ENCODE results near the gene FTHL17. TPM values are rescaled to one million over a fixed set of nuclear protein-coding genes. Genes with fewer than 3 reads are reported as not detected.
A peak's percentile ranks its signal among the peaks of the same experiment; 100 is the strongest.

The FTHL17 gene
- total RNA-seq, 2 donors from 2014 or later, result not detected

- Histone ChIP-seq H3K4me1 (ENCODE audit: control insufficient read depth in 1 of 2, low read depth in 2 of 2) (no peaks in the 10 kb centered on the region), H3K9me3 (no peaks in the 10 kb centered on the region), H3K27ac (no peak overlapping the region), H3K36me3 (no peaks in the 10 kb centered on the region), H3K27me3 (replicated peaks; ENCODE audit: insufficient read depth) (no peaks in the 10 kb centered on the region), H3K4me3 (no peak overlapping the region)
- ATAC-seq (ENCODE audit: insufficient number of reproducible peaks, low FRiP score, low read depth) (no peak), DNase-seq (ENCODE audit: low spot score) (no peak)
- no peak for TF ChIP-seq CTCF (IDR thresholded peaks at IDR 0.05)
Observed at GRCh38 chrX:31057291-31057690, 14.6 kb downstream of the FTHL17 start.

- H3K9me3 ChIP-seq, result no peaks in the 10 kb centered on the region
- DNase-seq (ENCODE audit: low spot score), result no peak
- no peak overlapping the region for H3K4me3 ChIP-seq
- TF ChIP-seq CTCF (IDR thresholded peaks at IDR 0.05), result no peak
- no peak overlapping the region for H3K27ac ChIP-seq
- no peak for ATAC-seq (ENCODE audit: insufficient number of reproducible peaks, low FRiP score, low read depth)
- H3K36me3 ChIP-seq, result no peaks in the 10 kb centered on the region
- H3K27me3 ChIP-seq (replicated peaks; ENCODE audit: insufficient read depth), result no peaks in the 10 kb centered on the region
- no peaks in the 10 kb centered on the region for H3K4me1 ChIP-seq (ENCODE audit: control insufficient read depth in 1 of 2, low read depth in 2 of 2)
Observed at GRCh38 chrX:31053621-31054020, 18.2 kb downstream of the FTHL17 start.

- DNase-seq (ENCODE audit: low spot score) (no peak), ATAC-seq (ENCODE audit: insufficient number of reproducible peaks, low FRiP score, low read depth) (no peak)
- Histone ChIP-seq H3K4me3 (no peak overlapping the region), H3K36me3 (no peaks in the 10 kb centered on the region), H3K4me1 (ENCODE audit: control insufficient read depth in 1 of 2, low read depth in 2 of 2) (no peaks in the 10 kb centered on the region), H3K27ac (no peak overlapping the region), H3K9me3 (no peaks in the 10 kb centered on the region), H3K27me3 (replicated peaks; ENCODE audit: insufficient read depth) (no peaks in the 10 kb centered on the region)
- TF ChIP-seq CTCF (IDR thresholded peaks at IDR 0.05), result no peak
Observed at GRCh38 chrX:31039327-31039711, 32.5 kb downstream of the FTHL17 start.

- Histone ChIP-seq H3K9me3 (no peaks in the 10 kb centered on the region), H3K4me3 (no peak overlapping the region), H3K4me1 (ENCODE audit: control insufficient read depth in 1 of 2, low read depth in 2 of 2) (no peaks in the 10 kb centered on the region), H3K27ac (no peak overlapping the region), H3K27me3 (replicated peaks; ENCODE audit: insufficient read depth) (no peaks in the 10 kb centered on the region), H3K36me3 (no peaks in the 10 kb centered on the region)
- no peak for ATAC-seq (ENCODE audit: insufficient number of reproducible peaks, low FRiP score, low read depth)
- no peak for DNase-seq (ENCODE audit: low spot score)
- peak; percentile 46 for TF ChIP-seq CTCF (IDR thresholded peaks at IDR 0.05)
Observed at GRCh38 chrX:31038575-31039326, 33.1 kb downstream of the FTHL17 start.

- no peak overlapping the region for H3K27ac ChIP-seq
- ATAC-seq (ENCODE audit: insufficient number of reproducible peaks, low FRiP score, low read depth) (no peak), DNase-seq (ENCODE audit: low spot score) (no peak)
- H3K27me3 ChIP-seq (replicated peaks; ENCODE audit: insufficient read depth), result no peaks in the 10 kb centered on the region
- TF ChIP-seq CTCF (IDR thresholded peaks at IDR 0.05), result peak; percentile 52
- no peaks in the 10 kb centered on the region for H3K9me3 ChIP-seq
- H3K4me1 ChIP-seq (ENCODE audit: control insufficient read depth in 1 of 2, low read depth in 2 of 2), result no peaks in the 10 kb centered on the region
- H3K4me3 ChIP-seq, result no peak overlapping the region
- no peaks in the 10 kb centered on the region for H3K36me3 ChIP-seq
Observed at GRCh38 chrX:31036895-31037294, 34.9 kb downstream of the FTHL17 start.
